Fibroblast of skin of right biceps (primary cell): ENCODE data around the gene ACOT8.
"Not testable (repeated sequence)": the region's sequence is repeated elsewhere in the genome, so short reads cannot be mapped to it uniquely, and the experiment has no call there.

Source experiments
- DNase-seq: peaks from one replicate; pipeline ENCODE4 v3.0.0-alpha.2; 2013

ACOT8 gene

GRCh38 chr20:45886590-45887345, 29.6 kb upstream of the ACOT8 start:
- no peak for DNase-seq

- no peak for DNase-seq
Measured at GRCh38 chr20:45883100-45883469, 25.9 kb upstream of the ACOT8 start.

GRCh38 chr20:45882469-45883099, 25.4 kb upstream of the ACOT8 start:
- DNase-seq = no peak

- peak; percentile 99 for DNase-seq
Measured at GRCh38 chr20:45880988-45881788, 24.0 kb upstream of the ACOT8 start, which contains the start of gene ZSWIM1. TSS of gene ZSWIM1 (plus strand) at chr20:45881227. CDS start at chr20:45882593, 1,366 bp downstream.

GRCh38 chr20:45878076-45878761, 21.0 kb upstream of the ACOT8 start:
- DNase-seq = no peak

- DNase-seq = no peak
Measured at GRCh38 chr20:45874576-45874975, 17.4 kb upstream of the ACOT8 start.

- DNase-seq = not testable (repeated sequence)
Measured at GRCh38 chr20:45874104-45874481, 16.9 kb upstream of the ACOT8 start.

GRCh38 chr20:45873409-45874103, 16.4 kb upstream of the ACOT8 start:
- DNase-seq = no peak

GRCh38 chr20:45872626-45873025, 15.4 kb upstream of the ACOT8 start:
- DNase-seq = no peak

- DNase-seq = peak; percentile 81
Measured at GRCh38 chr20:45867819-45868176, 10.6 kb upstream of the ACOT8 start.

GRCh38 chr20:45867136-45867818, 10.1 kb upstream of the ACOT8 start:
- DNase-seq = no peak

- no peak for DNase-seq
Measured at GRCh38 chr20:45866454-45866853, 9.3 kb upstream of the ACOT8 start.

GRCh38 chr20:45863543-45864470, 6.6 kb upstream of the ACOT8 start:
- DNase-seq = no peak

GRCh38 chr20:45861221-45862075, 4.3 kb upstream of the ACOT8 start:
- no peak for DNase-seq

GRCh38 chr20:45860560-45861220, 3.5 kb upstream of the ACOT8 start:
- DNase-seq = no peak

GRCh38 chr20:45859916-45860315, 2.7 kb upstream of the ACOT8 start:
- DNase-seq = no peak

GRCh38 chr20:45857882-45858216, 657 bp upstream of the ACOT8 start:
- no peak for DNase-seq

GRCh38 chr20:45853484-45853883, 3.7 kb downstream of the ACOT8 start:
- DNase-seq = no peak

- DNase-seq = no peak
Measured at GRCh38 chr20:45852326-45852725, 4.9 kb downstream of the ACOT8 start.
